ENCODE results near the gene HNRNPLL. TPM values are rescaled to one million over a fixed set of nuclear protein-coding genes. Genes with fewer than 3 reads are reported as not detected.

HNRNPLL gene
- total RNA-seq, 2 experiments from 2014 or later = 7.6 to 47.9 TPM

GRCh38 chr2:38554973-38555595 is 47.6 kb downstream of the HNRNPLL start:
- Histone ChIP-seq H4K20me1 (ENCODE audit: insufficient read depth, low read length) (no peaks in the 10 kb centered on the region), H3K4me1 (ENCODE audit: insufficient read depth, low read length, poor library complexity, severe bottlenecking) (peaks cover 7% of the 10 kb centered on the region), H2AFZ (ENCODE audit: low read length) (no peak overlapping the region), H3K9me2 (ENCODE audit: insufficient read depth, low read length) (no peaks in the 10 kb centered on the region), H3K4me3 (ENCODE audit: low read depth, low read length, poor library complexity, severe bottlenecking) (no peak overlapping the region), H3K4me2 (ENCODE audit: low read length) (no peak overlapping the region), H3K79me2 (ENCODE audit: insufficient read depth, low read depth, low read length) (no peaks in the 10 kb centered on the region), H3K9me3 (ENCODE audit: low read length) (no peaks in the 10 kb centered on the region), H3K27ac (ENCODE audit: low read depth, low read length, poor library complexity, severe bottlenecking) (no peak overlapping the region), H3K36me3 (ENCODE audit: insufficient read depth, low read length) (no peaks in the 10 kb centered on the region)
- intact Hi-C loops (cut with micrococcal nuclease; ENCODE audit: unreplicated experiment) = no loop called here
- peak; percentile 78 for TF ChIP-seq CTCF (conservative IDR thresholded peaks at IDR 0.05; ENCODE audit: low read length)
- TF ChIP-seq EZH2phosphoT487 (IDR thresholded peaks at IDR 0.05; ENCODE audit: borderline replicate concordance, low read depth, low read length) = no peak
- BruUV-seq (replicated peaks) = no TSS peak
- peak; percentile 48 for DNase-seq (ENCODE audit: low spot score)
- ChIA-PET POLR2A (interaction anchor here (0.6 to 1.1 kb wide), 2 partner anchors 10 to 924 kb away, joined by 3 to 7 read pairs; no protein-coding TSS in a partner anchor), CTCF (ENCODE audit: unreplicated experiment) (no interaction called here)

GRCh38 chr2:38553554-38553953 is 49.2 kb downstream of the HNRNPLL start:
- CTCF ChIA-PET (ENCODE audit: unreplicated experiment) = no interaction called here
- no TSS peak for BruUV-seq (replicated peaks)
- H3K4me3 ChIP-seq (ENCODE audit: low read depth, low read length, poor library complexity, severe bottlenecking) = no peak overlapping the region

More at GRCh38 chr2:38553554-38553953, 49.2 kb downstream of the HNRNPLL start:
- no peaks in the 10 kb centered on the region for H4K20me1 ChIP-seq (ENCODE audit: insufficient read depth, low read length)
- H3K9me3 ChIP-seq (ENCODE audit: low read length) = no peaks in the 10 kb centered on the region
- H3K36me3 ChIP-seq (ENCODE audit: insufficient read depth, low read length) = no peaks in the 10 kb centered on the region
- TF ChIP-seq EZH2phosphoT487 (IDR thresholded peaks at IDR 0.05; ENCODE audit: borderline replicate concordance, low read depth, low read length) = no peak
- no peak for TF ChIP-seq CTCF (conservative IDR thresholded peaks at IDR 0.05; ENCODE audit: low read length)
- POLR2A ChIA-PET = interaction anchor here (0.6 to 1.0 kb wide), 2 partner anchors 22 to 218 kb away, joined by 3 read pairs; no protein-coding TSS in a partner anchor
- no peak for DNase-seq (ENCODE audit: low spot score)
- H3K79me2 ChIP-seq (ENCODE audit: insufficient read depth, low read depth, low read length) = no peaks in the 10 kb centered on the region
- peaks cover 7% of the 10 kb centered on the region for H3K4me1 ChIP-seq (ENCODE audit: insufficient read depth, low read length, poor library complexity, severe bottlenecking)
- no peak overlapping the region for H3K27ac ChIP-seq (ENCODE audit: low read depth, low read length, poor library complexity, severe bottlenecking)
- H2AFZ ChIP-seq (ENCODE audit: low read length) = no peak overlapping the region
- intact Hi-C loops (cut with micrococcal nuclease; ENCODE audit: unreplicated experiment) = no loop called here
- no peak overlapping the region for H3K4me2 ChIP-seq (ENCODE audit: low read length)
- H3K9me2 ChIP-seq (ENCODE audit: insufficient read depth, low read length) = no peaks in the 10 kb centered on the region
